Dedifferentiated amniotic fluid mesenchymal stem cell (primary cell): ENCODE results near the gene CLRN3.

Source experiments
- DNase-seq: peaks from one replicate; pipeline ENCODE4 v3.0.0-alpha.2; 2016; ENCODE audit errors: extremely low spot score

CLRN3 gene

DNA sequence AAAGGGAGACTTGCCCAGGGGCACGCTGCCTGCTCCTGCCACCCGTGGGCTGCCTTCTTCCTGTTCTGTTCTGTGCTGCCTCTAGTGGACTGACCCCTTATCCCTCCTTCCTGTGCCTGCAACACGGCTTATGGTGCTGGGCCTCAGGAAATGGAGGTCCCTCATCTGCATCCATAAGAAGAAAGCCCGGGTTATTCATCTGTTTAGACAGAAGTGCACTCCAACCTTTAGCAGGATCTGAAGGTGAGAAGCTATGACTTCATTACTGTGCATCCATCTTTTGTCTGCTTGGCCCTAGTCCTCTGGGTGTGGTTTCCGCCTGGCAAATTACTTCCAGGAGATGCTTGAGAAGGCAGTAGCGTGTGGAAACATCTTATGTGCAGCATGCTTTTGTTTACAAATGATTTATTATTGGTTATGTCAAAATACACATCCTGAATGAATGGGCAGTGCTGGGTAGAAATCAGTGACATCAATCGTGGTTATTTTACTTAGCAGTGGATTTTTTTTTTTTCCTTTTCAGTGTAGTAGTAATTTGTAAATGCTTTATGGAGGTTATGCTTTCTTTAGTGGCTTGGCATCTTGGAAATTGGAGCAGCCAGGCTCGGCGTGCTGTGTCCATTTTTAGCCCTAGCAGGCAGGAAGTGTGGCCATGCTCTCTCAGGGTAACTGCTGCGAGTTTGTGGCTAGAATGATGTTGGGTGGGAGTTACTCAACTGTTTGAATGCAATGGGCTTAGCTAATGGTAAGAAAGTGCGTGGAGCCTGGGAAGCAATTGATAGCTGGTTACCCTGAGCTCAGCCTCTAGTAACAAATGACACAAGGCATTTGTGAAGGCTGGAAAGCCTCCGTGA is 26.9 kb upstream of the CLRN3 start:
- DNase-seq = no peak

GRCh38 chr10:127918572-127918971 is 25.8 kb upstream of the CLRN3 start:
- no peak for DNase-seq

GRCh38 chr10:127916826-127917225 is 24.1 kb upstream of the CLRN3 start:
- DNase-seq = no peak

GRCh38 chr10:127915324-127915723 is 22.6 kb upstream of the CLRN3 start:
- no peak for DNase-seq

DNA sequence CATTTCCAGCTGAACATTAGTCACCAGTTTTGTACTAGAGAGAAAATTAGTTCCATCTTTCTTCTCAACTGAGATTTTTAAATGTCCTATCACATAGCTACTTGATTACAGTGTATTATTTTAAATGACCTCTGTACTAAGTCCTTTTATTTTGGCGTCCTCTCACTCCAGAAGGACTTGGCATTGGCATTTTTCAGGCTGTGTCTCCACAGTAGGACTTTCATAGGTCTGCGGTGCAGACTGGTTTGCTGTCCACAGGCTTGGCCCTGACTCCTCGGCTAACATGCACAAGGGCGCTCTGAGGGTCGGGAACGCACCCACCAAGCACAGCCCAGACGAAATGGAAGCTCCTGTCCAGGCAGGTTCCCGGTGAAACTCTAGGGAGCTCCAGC is 20.6 kb upstream of the CLRN3 start:
- no peak for DNase-seq

DNA sequence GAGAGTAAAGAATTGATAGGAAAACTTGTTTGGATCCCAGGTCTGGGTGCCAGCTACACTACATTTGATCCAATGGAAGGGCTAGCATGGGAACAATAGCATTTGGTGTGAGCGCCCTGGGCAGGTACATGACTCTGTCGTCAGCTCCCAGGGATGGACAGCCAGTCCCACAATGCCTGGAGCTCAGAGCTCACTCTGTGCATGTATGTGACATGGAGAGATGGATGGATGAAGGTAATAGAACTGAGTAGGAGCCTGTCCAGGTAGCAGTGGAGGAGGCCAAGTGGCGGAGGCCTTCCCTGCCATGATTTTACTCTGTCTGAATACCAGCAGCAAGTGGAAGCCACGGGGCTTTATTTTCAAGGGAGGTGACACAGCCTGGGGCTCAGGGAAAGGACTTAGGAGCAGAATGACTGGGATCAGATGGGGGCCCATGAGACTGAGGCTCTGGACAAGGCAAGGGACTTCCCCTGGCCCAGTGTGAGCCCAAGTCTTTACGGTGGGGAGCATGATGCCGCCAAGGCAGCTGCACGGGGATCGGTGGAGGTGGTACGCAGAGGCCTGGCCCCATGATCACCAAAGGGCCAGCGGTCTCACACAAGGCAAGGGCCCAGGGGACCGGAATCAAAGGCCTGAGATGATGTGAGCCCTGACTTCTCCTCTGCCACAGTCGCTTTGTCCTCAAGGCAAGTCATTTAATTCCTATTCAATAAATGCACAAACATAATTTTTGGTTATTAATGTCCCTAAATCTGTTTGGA is 20.0 kb upstream of the CLRN3 start:
- no peak for DNase-seq

DNA sequence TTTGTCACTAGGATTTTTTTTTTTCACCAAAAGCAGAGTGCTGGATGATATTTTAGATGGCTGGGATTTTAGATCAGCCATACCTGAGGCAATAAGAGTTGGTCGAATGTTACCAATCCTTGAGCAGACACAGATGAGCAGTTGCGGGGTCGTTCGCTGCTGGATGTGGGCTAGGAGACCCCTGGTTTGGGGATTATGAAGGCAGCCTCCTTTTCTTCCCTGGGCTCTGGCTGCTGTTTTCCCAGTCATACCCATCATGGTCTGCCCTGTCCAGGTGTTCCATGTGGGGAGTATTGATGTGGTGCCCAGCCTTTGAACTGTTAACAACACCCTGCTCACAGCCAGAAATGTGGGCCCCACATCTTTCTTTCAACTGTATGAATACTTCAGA is 19.1 kb upstream of the CLRN3 start:
- DNase-seq = no peak

GRCh38 chr10:127911218-127911866 is 18.6 kb upstream of the CLRN3 start:
- DNase-seq = no peak

- no peak for DNase-seq
Measured at GRCh38 chr10:127910464-127910770, 17.7 kb upstream of the CLRN3 start.

DNA sequence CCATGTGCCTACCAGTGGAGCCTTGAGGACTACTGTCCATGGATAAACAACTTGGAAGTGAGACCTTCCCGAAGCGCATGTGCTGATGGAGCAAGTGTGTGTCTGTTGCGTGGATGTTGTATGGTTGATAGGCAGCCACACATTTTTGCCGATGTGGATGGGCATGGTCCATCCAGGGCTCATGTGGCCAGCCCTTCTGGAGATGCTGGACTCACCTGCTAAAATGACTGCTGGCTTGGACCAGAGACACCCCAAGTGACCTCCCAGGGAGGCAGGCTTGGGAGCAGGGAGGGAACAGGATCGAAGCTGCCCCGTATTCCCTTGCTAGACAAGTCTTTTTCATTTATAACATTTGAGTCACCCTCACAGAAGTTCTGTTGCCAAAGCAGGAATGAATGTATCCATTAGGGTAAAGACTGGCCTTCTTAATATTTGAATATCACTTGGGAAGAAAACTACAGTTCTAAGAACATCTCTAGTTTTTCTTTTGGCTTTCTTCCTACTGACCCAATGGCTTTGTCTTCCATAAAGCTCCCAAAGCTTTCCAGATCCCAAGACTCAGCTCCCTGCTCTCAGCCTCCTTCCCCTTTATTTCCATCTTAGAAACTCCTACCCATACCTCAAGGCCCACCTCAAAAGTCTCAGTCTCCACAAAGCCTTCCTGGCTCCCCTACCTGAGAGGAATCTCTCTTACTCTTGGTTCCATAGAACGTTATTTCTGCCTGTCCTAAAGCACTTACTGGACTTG is 17.1 kb upstream of the CLRN3 start:
- DNase-seq = no peak

DNA sequence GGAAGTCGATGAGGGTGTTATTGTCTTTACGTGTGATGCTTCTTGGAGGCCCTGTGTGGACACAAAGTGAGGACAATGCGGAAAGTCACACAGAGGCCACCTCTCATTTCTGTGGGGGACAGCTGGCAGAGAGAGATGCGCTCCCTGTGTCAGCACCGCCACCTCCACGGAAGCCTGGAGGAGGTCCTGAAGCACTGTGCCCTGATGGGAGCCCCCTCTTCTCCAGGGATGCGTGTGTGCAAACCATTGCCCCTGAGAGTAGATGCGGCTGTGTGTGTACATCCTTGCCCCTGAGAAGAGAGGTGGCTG is 16.2 kb upstream of the CLRN3 start:
- no peak for DNase-seq

DNA sequence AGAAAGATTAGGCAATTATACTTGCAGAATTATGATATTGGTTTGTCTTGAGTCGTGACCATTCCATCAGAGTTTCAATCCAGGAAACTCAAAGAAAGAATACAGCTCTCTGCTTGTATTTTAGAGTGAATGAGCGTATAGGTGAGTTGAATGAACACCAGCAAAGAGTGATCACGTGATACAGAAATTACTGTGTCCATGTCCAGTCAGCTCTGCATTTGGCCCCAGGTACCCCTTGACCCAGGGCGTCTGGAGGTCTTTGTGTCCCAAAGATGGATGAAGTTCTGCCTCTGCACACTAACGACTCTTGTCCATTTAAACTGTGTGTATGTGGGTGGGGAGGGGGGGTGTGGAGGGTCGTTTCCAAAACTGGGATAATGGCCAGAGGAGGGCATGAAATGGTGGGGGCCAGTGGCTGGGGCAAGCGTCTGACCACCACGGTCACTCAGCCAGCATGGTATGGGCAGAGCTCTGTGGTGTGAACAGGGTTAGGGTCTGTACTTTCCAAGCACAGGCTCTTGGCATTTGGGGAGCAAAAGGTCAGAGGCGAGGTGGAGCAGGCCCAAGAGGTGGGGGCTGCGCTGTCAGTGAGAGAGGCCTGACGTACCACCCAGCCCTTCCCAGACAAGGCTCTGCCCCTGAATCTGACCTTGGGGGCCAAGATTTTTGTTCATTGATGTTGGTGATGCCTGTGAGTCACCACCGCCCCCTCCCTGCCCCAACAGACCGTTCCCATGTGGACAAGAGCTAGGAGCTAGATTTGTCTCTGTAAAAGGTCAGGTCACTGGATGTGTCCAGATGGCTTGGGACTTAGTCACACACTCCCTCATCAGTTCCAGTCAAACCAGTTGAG is 15.6 kb upstream of the CLRN3 start:
- DNase-seq = no peak

GRCh38 chr10:127907411-127908105 is 14.8 kb upstream of the CLRN3 start:
- no peak for DNase-seq

GRCh38 chr10:127906548-127907377 is 14.0 kb upstream of the CLRN3 start, which contains the start of gene PTPRE:
TSS of gene PTPRE (plus strand) at chr10:127907103. CDS start at chr10:128040882, 133,779 bp downstream.
- DNase-seq = no peak

DNA sequence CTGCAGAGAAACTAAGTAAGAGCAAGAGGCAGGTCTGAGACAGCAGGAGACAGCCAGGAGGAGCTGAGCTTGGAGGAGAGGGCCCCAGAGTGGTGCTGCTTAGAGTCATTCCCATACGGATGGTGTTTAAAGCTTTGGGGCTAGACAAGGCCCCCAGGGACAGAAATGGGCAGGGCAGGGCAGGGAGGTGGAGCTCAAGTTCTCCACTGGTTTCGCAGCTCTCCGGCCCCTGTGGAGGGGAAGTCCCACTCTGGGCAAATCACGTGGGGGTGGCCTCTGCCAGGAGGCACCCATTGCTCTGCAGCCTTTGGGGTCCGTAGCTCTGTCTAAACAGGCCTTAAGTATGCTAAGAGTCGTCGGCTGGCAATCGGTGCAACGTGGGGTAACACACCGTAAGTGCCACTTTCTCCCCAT is 13.1 kb upstream of the CLRN3 start:
- DNase-seq = no peak

- no peak for DNase-seq
Measured at GRCh38 chr10:127905001-127905847, 12.5 kb upstream of the CLRN3 start.

- DNase-seq = no peak
Measured at GRCh38 chr10:127904311-127905000, 11.7 kb upstream of the CLRN3 start.

DNA sequence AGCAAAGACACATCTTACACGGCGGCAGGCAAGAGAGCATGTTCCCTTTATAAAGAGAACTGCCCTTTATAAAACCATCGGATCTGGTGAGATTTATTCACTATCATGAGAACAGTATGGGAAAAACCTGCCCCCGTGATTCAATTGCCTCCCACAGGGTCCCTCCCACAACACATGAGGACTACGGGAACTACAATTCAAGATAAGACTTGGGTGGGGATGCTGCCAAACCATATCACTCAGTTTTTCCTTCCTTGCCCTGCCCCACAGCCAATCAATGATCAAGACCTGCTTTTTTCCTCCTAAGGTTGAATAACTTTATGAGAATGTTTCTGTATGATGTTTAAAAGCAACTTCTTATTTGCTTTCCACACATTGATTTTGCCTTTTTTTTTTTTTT is 11.0 kb upstream of the CLRN3 start:
- no peak for DNase-seq
